ENCODE measurements around the gene PSMA2. TPM values are rescaled to one million over a fixed set of nuclear protein-coding genes. Genes with fewer than 3 reads are reported as not detected.

Gene PSMA2
- 10 to 100 TPM; 50.4 to 66.3 TPM for total RNA-seq
- 100 to 1,000 TPM; 105 to 108 TPM for polyA plus RNA-seq
- long read RNA-seq, donor 1, transcript PSMA2-201 (8 exons, 1,487 nt), result major isoform, 144 of 151 reads
- long read RNA-seq, donor 1, partial matches to known transcripts, result 5 of 151 reads
- long read RNA-seq, donor 1, other reads (novel, unspliced or antisense), result 2 of 151 reads
- long read RNA-seq, donor 2, transcript PSMA2-201 (8 exons, 1,487 nt), result major isoform, 51 of 53 reads
- long read RNA-seq, donor 2, partial matches to known transcripts, result 2 of 53 reads
- long read RNA-seq, donor 2, other reads (novel, unspliced or antisense), result 0 of 53 reads

- DNase-seq (peak; percentile 96 to 97), ATAC-seq (ENCODE audit: low FRiP score) (peak; percentile 99)
- peaks cover 4 to 6% of the 10 kb centered on the region in 2 donors for H3K4me1 ChIP-seq (ENCODE audit: control insufficient read depth in 1 of 2, insufficient read depth in 2 of 2, low read length in 2 of 2)
- peaks cover 2 to 4% of the 10 kb centered on the region in 2 donors for H3K36me3 ChIP-seq (ENCODE audit: control insufficient read depth in 1 of 2, insufficient read depth in 2 of 2, low read length in 1 of 2)
- peak within 1 kb of the TSS; percentile 57 to 90 for H3K27ac ChIP-seq (ENCODE audit: low read depth in 1 of 2, low read length in 2 of 2)
- H3K4me3 ChIP-seq (ENCODE audit: low read length in 2 of 2), result peak within 1 kb of the TSS; percentile 78 to 95
- intact Hi-C loops (cut with DNase I), result loop anchor here in 1 of 2 donors (2.0 to 10.0 kb wide), 2 partner anchors 43 to 793 kb away; partner anchors contain the start of gene COA1
- WGBS, 2 donors, result 0 to 1% methylated on average over 56 of the region's 56 CpGs
- H3K27me3 ChIP-seq (ENCODE audit: control insufficient read depth in 1 of 2, insufficient read depth in 2 of 2, low read length in 1 of 2), result no peaks in the 10 kb centered on the region
- H3K9me3 ChIP-seq (ENCODE audit: control insufficient read depth, low read length), result no peaks in the 10 kb centered on the region
These were observed at the start of gene PSMA2, which contains the start of gene MRPL32 for GRCh38 chr7:42931834-42932651. PSMA2 (minus strand) TSS chr7:42932174; CDS start chr7:42932158, 16 bp downstream. MRPL32 (plus strand) TSS chr7:42932376; CDS start chr7:42932387, 11 bp downstream.

- Histone ChIP-seq H3K27me3 (ENCODE audit: control insufficient read depth in 1 of 2, insufficient read depth in 2 of 2, low read length in 1 of 2) (peaks cover 0 to 2% of the 10 kb centered on the region in 2 donors), H3K9me3 (ENCODE audit: control insufficient read depth, low read length) (no peaks in the 10 kb centered on the region), H3K4me3 (ENCODE audit: low read length in 2 of 2) (no peak overlapping the region), H3K36me3 (ENCODE audit: control insufficient read depth in 1 of 2, insufficient read depth in 2 of 2, low read length in 1 of 2) (no peaks in the 10 kb centered on the region), H3K27ac (ENCODE audit: low read depth in 1 of 2, low read length in 2 of 2) (no peak overlapping the region), H3K4me1 (ENCODE audit: control insufficient read depth in 1 of 2, insufficient read depth in 2 of 2, low read length in 2 of 2) (no peaks in the 10 kb centered on the region)
- WGBS, 2 donors, result 91 to 94% methylated on average over 1 of the region's 1 CpG
- DNase-seq (no peak), ATAC-seq (ENCODE audit: low FRiP score) (no peak)
- intact Hi-C loops (cut with DNase I), result no loop called here
These were observed 49.6 kb upstream of the PSMA2 start for GRCh38 chr7:42981601-42982000.

- Histone ChIP-seq H3K27me3 (ENCODE audit: control insufficient read depth in 1 of 2, insufficient read depth in 2 of 2, low read length in 1 of 2) (no peaks in the 10 kb centered on the region), H3K4me3 (ENCODE audit: low read length in 2 of 2) (no peak overlapping the region), H3K9me3 (ENCODE audit: control insufficient read depth, low read length) (no peaks in the 10 kb centered on the region), H3K27ac (ENCODE audit: low read depth in 1 of 2, low read length in 2 of 2) (no peak overlapping the region), H3K36me3 (ENCODE audit: control insufficient read depth in 1 of 2, insufficient read depth in 2 of 2, low read length in 1 of 2) (no peaks in the 10 kb centered on the region), H3K4me1 (ENCODE audit: control insufficient read depth in 1 of 2, insufficient read depth in 2 of 2, low read length in 2 of 2) (no peaks in the 10 kb centered on the region)
- 78 to 87% methylated on average over 3 of the region's 3 CpGs for WGBS, 2 donors
- DNase-seq (no peak), ATAC-seq (ENCODE audit: low FRiP score) (no peak)
- intact Hi-C loops (cut with DNase I), result no loop called here
These were observed 48.5 kb upstream of the PSMA2 start for GRCh38 chr7:42980514-42980913.

GRCh38 chr7:42980084-42980483, 48.1 kb upstream of the PSMA2 start:
- ATAC-seq (ENCODE audit: low FRiP score), result no peak
- H3K27me3 ChIP-seq (ENCODE audit: control insufficient read depth in 1 of 2, insufficient read depth in 2 of 2, low read length in 1 of 2), result no peaks in the 10 kb centered on the region
- no peak for DNase-seq
- no peak overlapping the region for H3K4me3 ChIP-seq (ENCODE audit: low read length in 2 of 2)
- H3K27ac ChIP-seq (ENCODE audit: low read depth in 1 of 2, low read length in 2 of 2), result no peak overlapping the region
- H3K9me3 ChIP-seq (ENCODE audit: control insufficient read depth, low read length), result no peaks in the 10 kb centered on the region
- H3K4me1 ChIP-seq (ENCODE audit: control insufficient read depth in 1 of 2, insufficient read depth in 2 of 2, low read length in 2 of 2), result no peaks in the 10 kb centered on the region
- WGBS, 2 donors, result 72 to 92% methylated on average over 2 of the region's 2 CpGs
- intact Hi-C loops (cut with DNase I), result no loop called here
- H3K36me3 ChIP-seq (ENCODE audit: control insufficient read depth in 1 of 2, insufficient read depth in 2 of 2, low read length in 1 of 2), result no peaks in the 10 kb centered on the region

- intact Hi-C loops (cut with DNase I), result no loop called here
- Histone ChIP-seq H3K4me1 (ENCODE audit: control insufficient read depth in 1 of 2, insufficient read depth in 2 of 2, low read length in 2 of 2) (no peaks in the 10 kb centered on the region), H3K27ac (ENCODE audit: low read depth in 1 of 2, low read length in 2 of 2) (no peak overlapping the region), H3K4me3 (ENCODE audit: low read length in 2 of 2) (no peak overlapping the region), H3K9me3 (ENCODE audit: control insufficient read depth, low read length) (no peaks in the 10 kb centered on the region), H3K36me3 (ENCODE audit: control insufficient read depth in 1 of 2, insufficient read depth in 2 of 2, low read length in 1 of 2) (no peaks in the 10 kb centered on the region), H3K27me3 (ENCODE audit: control insufficient read depth in 1 of 2, insufficient read depth in 2 of 2, low read length in 1 of 2) (no peaks in the 10 kb centered on the region)
- ATAC-seq (ENCODE audit: low FRiP score), result no peak
- DNase-seq, result no peak
These were observed 46.5 kb upstream of the PSMA2 start for GRCh38 chr7:42978496-42978895.

GRCh38 chr7:42976371-42976770, 44.4 kb upstream of the PSMA2 start:
- intact Hi-C loops (cut with DNase I), result no loop called here
- Histone ChIP-seq H3K4me3 (ENCODE audit: low read length in 2 of 2) (no peak overlapping the region), H3K4me1 (ENCODE audit: control insufficient read depth in 1 of 2, insufficient read depth in 2 of 2, low read length in 2 of 2) (no peaks in the 10 kb centered on the region), H3K27ac (ENCODE audit: low read depth in 1 of 2, low read length in 2 of 2) (no peak overlapping the region), H3K9me3 (ENCODE audit: control insufficient read depth, low read length) (no peaks in the 10 kb centered on the region), H3K36me3 (ENCODE audit: control insufficient read depth in 1 of 2, insufficient read depth in 2 of 2, low read length in 1 of 2) (no peaks in the 10 kb centered on the region), H3K27me3 (ENCODE audit: control insufficient read depth in 1 of 2, insufficient read depth in 2 of 2, low read length in 1 of 2) (no peaks in the 10 kb centered on the region)
- no peak for DNase-seq
- 89 to 94% methylated on average over 3 of the region's 3 CpGs for whole genome bisulfite sequencing, 2 donors
- ATAC-seq (ENCODE audit: low FRiP score), result no peak

GRCh38 chr7:42972699-42973500, 40.9 kb upstream of the PSMA2 start:
- WGBS, 2 donors, result 22 to 24% methylated on average over 5 of the region's 5 CpGs
- intact Hi-C loops (cut with DNase I), result no loop called here
- no peaks in the 10 kb centered on the region for H3K27me3 ChIP-seq (ENCODE audit: control insufficient read depth in 1 of 2, insufficient read depth in 2 of 2, low read length in 1 of 2)
- ATAC-seq (ENCODE audit: low FRiP score) (peak; percentile 88), DNase-seq (peak; percentile 72 to 79)
- H3K4me3 ChIP-seq (ENCODE audit: low read length in 2 of 2), result no peak overlapping the region
- no peaks in the 10 kb centered on the region for H3K4me1 ChIP-seq (ENCODE audit: control insufficient read depth in 1 of 2, insufficient read depth in 2 of 2, low read length in 2 of 2)
- H3K9me3 ChIP-seq (ENCODE audit: control insufficient read depth, low read length), result no peaks in the 10 kb centered on the region
- H3K27ac ChIP-seq (ENCODE audit: low read depth in 1 of 2, low read length in 2 of 2), result peak overlapping the region in 1 of 2 donors; percentile 54
- H3K36me3 ChIP-seq (ENCODE audit: control insufficient read depth in 1 of 2, insufficient read depth in 2 of 2, low read length in 1 of 2), result no peaks in the 10 kb centered on the region

- intact Hi-C loops (cut with DNase I), result no loop called here
- Histone ChIP-seq H3K9me3 (ENCODE audit: control insufficient read depth, low read length) (no peaks in the 10 kb centered on the region), H3K4me1 (ENCODE audit: control insufficient read depth in 1 of 2, insufficient read depth in 2 of 2, low read length in 2 of 2) (no peaks in the 10 kb centered on the region), H3K27me3 (ENCODE audit: control insufficient read depth in 1 of 2, insufficient read depth in 2 of 2, low read length in 1 of 2) (no peaks in the 10 kb centered on the region), H3K27ac (ENCODE audit: low read depth in 1 of 2, low read length in 2 of 2) (no peak overlapping the region), H3K36me3 (ENCODE audit: control insufficient read depth in 1 of 2, insufficient read depth in 2 of 2, low read length in 1 of 2) (no peaks in the 10 kb centered on the region), H3K4me3 (ENCODE audit: low read length in 2 of 2) (no peak overlapping the region)
- 85% methylated on average over 2 of the region's 2 CpGs for WGBS, 2 donors
- DNase-seq (no peak), ATAC-seq (ENCODE audit: low FRiP score) (no peak)
These were observed 35.4 kb upstream of the PSMA2 start for GRCh38 chr7:42967391-42967790.

Measured in aorta (tissue), 5 donors.